Panc1 (cell line): ENCODE measurements around the gene ATXN1. TPM values are rescaled to one million over a fixed set of nuclear protein-coding genes. Genes with fewer than 3 reads are reported as not detected.

Experiments
- ATAC-seq: fragments of 200-7000 bp; cut with Tn5 transposase; 2 replicates; pipeline ENCODE4 v1.9.1; 2020; ENCODE audit warnings: mild to moderate bottlenecking, moderate library complexity
- BruUV-seq: library from RNA; stranded (reverse); fragments of 400-500 nt; replicated peaks from 2 replicates; lab custom pipeline; 2021; lab: Mats Ljungman, UMichigan
- CTCF ChIA-PET: fragments of 300-600 bp; sonication (Branson Sonifier 250); formaldehyde crosslinking; loops from one replicate; lab custom pipeline; 2022; ENCODE audit warnings: antibody characterized with exemption; lab: Charles Lee
- POLR2A ChIA-PET: fragments of 300-600 bp; sonication (Branson Sonifier 250); formaldehyde crosslinking; loops from one replicate; lab custom pipeline; 2022; ENCODE audit warnings: antibody characterized with exemption; lab: Charles Lee
- DNase-seq: peaks from one replicate; pipeline ENCODE4 v3.0.0-alpha.2; 2010; ENCODE audit warnings: low read depth, low spot score
- H3K27ac ChIP-seq: 2 replicates; pipeline ENCODE4 v1.5.1; 2011; ENCODE audit warnings: mild to moderate bottlenecking, low read length, inconsistent platforms
- H3K27me3 ChIP-seq: fragments of 200-500 bp; sonication (Bioruptor generic); 2 replicates; pipeline ENCODE4 v1.6.0; 2014; ENCODE audit warnings: low read length, inconsistent platforms; ENCODE audit not compliant: control insufficient read depth, insufficient read depth
- H3K36me3 ChIP-seq: fragments of 200-500 bp; sonication (Bioruptor generic); 2 replicates; pipeline ENCODE4 v1.5.1; 2014; ENCODE audit warnings: inconsistent platforms, mild to moderate bottlenecking, low read length, moderate library complexity; ENCODE audit not compliant: control insufficient read depth, insufficient read depth
- H3K4me1 ChIP-seq: 2 replicates; pipeline ENCODE4 v1.5.1; 2011; ENCODE audit warnings: inconsistent platforms, mild to moderate bottlenecking, low read length, moderate library complexity; ENCODE audit not compliant: control insufficient read depth, insufficient read depth
- H3K4me3 ChIP-seq, 2 experiments: 2 replicates each; pipeline ENCODE4 v1.5.1; 2011 to 2012; ENCODE audit warnings: low read depth in 2 of 2, low read length in 2 of 2, mild to moderate bottlenecking in 2 of 2, inconsistent platforms in 1 of 2, moderate library complexity in 1 of 2
- H3K9me3 ChIP-seq: fragments of 200-500 bp; sonication (Bioruptor generic); 2 replicates; pipeline ENCODE4 v1.5.1; 2014; ENCODE audit warnings: low read depth, mild to moderate bottlenecking, inconsistent platforms, low read length, moderate library complexity; ENCODE audit not compliant: control insufficient read depth, insufficient read depth
- CTCF ChIP-seq: fragments of 450-650 bp; IDR thresholded peaks from 2 replicates; pipeline ENCODE4 v1.5.1; 2017; ENCODE audit warnings: mild to moderate bottlenecking
- POLR2AphosphoS5 ChIP-seq: IDR thresholded peaks from 2 replicates; pipeline ENCODE4 v1.6.1; 2012; ENCODE audit warnings: mild to moderate bottlenecking, low read depth, low read length, moderate library complexity
- REST ChIP-seq, 2 experiments: IDR thresholded peaks; 2 replicates each; pipeline ENCODE4 v1.6.1; 2011 to 2012; ENCODE audit warnings: low read depth in 2 of 2, control low read depth in 1 of 2, low read length in 1 of 2, mild to moderate bottlenecking in 1 of 2, moderate library complexity in 1 of 2; ENCODE audit not compliant: insufficient read depth in 1 of 2
- SIN3A ChIP-seq: IDR thresholded peaks from 2 replicates; pipeline ENCODE4 v1.6.1; 2012; ENCODE audit warnings: low read depth, mild to moderate bottlenecking, low read length, moderate library complexity, borderline replicate concordance; ENCODE audit not compliant: insufficient read depth
- TCF7L2 ChIP-seq: IDR thresholded peaks from 2 replicates; pipeline ENCODE4 v1.6.1; 2011; ENCODE audit warnings: mild to moderate bottlenecking, low read depth, low read length, inconsistent platforms
- in situ Hi-C: cut with HindIII; loops from 2 replicates; pipeline ENCODE4 v1.10.0; 2016; ENCODE audit warnings: low sequenced_read_pairs, low pct_unique_long_range_greater_than_20kb
- intact Hi-C: fragments of 100-400 bp; cut with micrococcal nuclease; formaldehyde crosslinking; loops from one replicate; pipeline ENCODE4 v1.10.0; 2022; ENCODE audit not compliant: unreplicated experiment
- total RNA-seq: library from RNA; stranded (reverse); gene quantifications from one replicate; pipeline ENCODE4 v1.2.1, GENCODE V29; 2021; ENCODE audit not compliant: unreplicated experiment

The ATXN1 gene
- total RNA-seq, 1 experiment from 2014 or later, result 67.1 TPM

- no peak for TF ChIP-seq SIN3A
- no peak for TF ChIP-seq TCF7L2
- TF ChIP-seq REST (IDR thresholded peaks at IDR 0.05; ENCODE audit: insufficient read depth in 1 of 2, low read depth in 2 of 2, low read length in 1 of 2), result no peak
- no peak for TF ChIP-seq POLR2AphosphoS5
- no peak for TF ChIP-seq CTCF
- BruUV-seq, result no TSS peak
- CTCF ChIA-PET, result no interaction called here
- DNase-seq (no peak), ATAC-seq (no peak)
- Histone ChIP-seq H3K9me3 (peaks cover 7% of the 10 kb centered on the region; the same call in 1 of the 2 replicates), H3K4me1 (peaks cover 18% of the 10 kb centered on the region; the same call in 1 of the 2 replicates), H3K4me3 (no peak overlapping the region), H3K27me3 (no peaks in the 10 kb centered on the region), H3K36me3 (no peaks in the 10 kb centered on the region), H3K27ac (no peak overlapping the region)
- in situ Hi-C loops, result no loop called here
- intact Hi-C loops, result no loop called here
- POLR2A ChIA-PET, result no interaction called here
Observed at GRCh38 chr6:16663901-16664300, 97.4 kb downstream of the ATXN1 start.

- intact Hi-C loops (no loop called here), in situ Hi-C loops (no loop called here)
- POLR2A ChIA-PET, result no interaction called here
- H3K4me1 ChIP-seq, result peaks cover 12% of the 10 kb centered on the region; the same call in 1 of the 2 replicates
- no TSS peak for BruUV-seq
- H3K36me3 ChIP-seq, result no peaks in the 10 kb centered on the region
- H3K4me3 ChIP-seq, result no peak overlapping the region
- no peak for ATAC-seq
- H3K27me3 ChIP-seq, result no peaks in the 10 kb centered on the region
- no peak for TF ChIP-seq SIN3A
- no peak for TF ChIP-seq CTCF
- no peak for TF ChIP-seq REST (IDR thresholded peaks at IDR 0.05; ENCODE audit: insufficient read depth in 1 of 2, low read depth in 2 of 2, low read length in 1 of 2)
- no peak for TF ChIP-seq TCF7L2
- TF ChIP-seq POLR2AphosphoS5, result no peak
- CTCF ChIA-PET, result interaction anchor here (0.6 kb wide), 1 partner anchor 113 kb away, joined by 7 read pairs; no protein-coding TSS in a partner anchor
- DNase-seq, result no peak
- no peak overlapping the region for H3K27ac ChIP-seq
- peaks cover 7% of the 10 kb centered on the region; the same call in 1 of the 2 replicates for H3K9me3 ChIP-seq
Observed at GRCh38 chr6:16660157-16660497, 101.1 kb downstream of the ATXN1 start.
